H1 (cell line): Measurements from ENCODE around the gene SLC26A4. TPM values are rescaled to one million over a fixed set of nuclear protein-coding genes. Genes with fewer than 3 reads are reported as not detected.

Source experiments
- CHD1 ChIP-seq: IDR thresholded peaks from 2 replicates; pipeline ENCODE4 v1.6.1; 2012; ENCODE audit warnings: low read depth, low read length, improper control_type of control experiment
- CTBP2 ChIP-seq: IDR thresholded peaks from 2 replicates; pipeline ENCODE4 v1.7.0; 2011; ENCODE audit warnings: borderline replicate concordance, mild to moderate bottlenecking, moderate library complexity, mixed read lengths, low read length; ENCODE audit not compliant: insufficient read depth, insufficient read length
- KDM4A ChIP-seq: IDR thresholded peaks from one replicate; pipeline ENCODE4 v1.7.1; 2012; ENCODE audit warnings: low read depth, mild to moderate bottlenecking, moderate library complexity, low read length, inconsistent platforms; ENCODE audit not compliant: severe bottlenecking
- MAX ChIP-seq: IDR thresholded peaks from 2 replicates; pipeline ENCODE4 v1.6.1; 2012; ENCODE audit warnings: inconsistent platforms
- RBBP5 ChIP-seq: IDR thresholded peaks from 2 replicates; pipeline ENCODE4 v1.7.1; 2012; ENCODE audit warnings: low read depth, mild to moderate bottlenecking, inconsistent platforms, low read length, moderate library complexity, borderline replicate concordance
- polyA plus RNA-seq, 7 experiments: library from polyadenylated mRNA; depleted of rRNA in 3 of 7; stranded (reverse) in 5 of 7; unstranded in 2 of 7; fragments of >200 nt in 5 of 7; fragments of 200-250 nt in 2 of 7; gene quantifications; 1 replicate in 5 of 7; 2 replicates in 1 of 7; 4 replicates in 1 of 7; pipeline versions ENCODE4 v1.2.1 to v1.2.3, GENCODE V29; 2011 to 2013; ENCODE audit warnings: missing spikeins in 2 of 7, mixed read lengths in 2 of 7
- total RNA-seq: library from RNA; stranded (reverse); fragmentation: NEBNext Ultra II Directional; extraction: Animal tissue kit (Norgen Biotek cat#: 25700); gene quantifications from 2 replicates; pipeline ENCODE4 v1.2.1, GENCODE V29; 2021

Gene SLC26A4
- total and polyA plus RNA-seq, 2 of the 8 experiments (the other 6 are each of a cell fraction or from before 2014, with no cell fraction given): 0.11 to 0.35 TPM

GRCh38 chr7:107694386-107694785 is 33.8 kb downstream of the SLC26A4 start (continued):
- no peak for TF ChIP-seq CHD1
- TF ChIP-seq MAX: no peak
- no peak for TF ChIP-seq KDM4A
- TF ChIP-seq RBBP5: no peak
- TF ChIP-seq CTBP2: no peak
